Vagina (tissue), 2 donors: ENCODE results near the gene ASCC2. TPM values are rescaled to one million over a fixed set of nuclear protein-coding genes. Genes with fewer than 3 reads are reported as not detected.

ENCODE experiments used
- DNase-seq, 2 donors: peaks; one replicate each; pipeline ENCODE4 v3.0.0-alpha.2; 2017; ENCODE audit errors: extremely low spot score in 2 of 2
- H3K27ac ChIP-seq: fragments of 200-600 bp; sonication (generic); one replicate; pipeline ENCODE4 v1.5.1; 2019
- H3K27me3 ChIP-seq: fragments of 200-600 bp; sonication (generic); one replicate; pipeline ENCODE4 v1.5.1; 2019
- H3K36me3 ChIP-seq, 2 donors: fragments of 200-600 bp; sonication (generic); one replicate each; pipeline ENCODE4 v1.5.1; 2017 to 2019
- H3K4me1 ChIP-seq: fragments of 200-600 bp; sonication (generic); one replicate; pipeline ENCODE4 v1.5.1; 2019
- H3K4me3 ChIP-seq, 2 donors: fragments of 200-600 bp; sonication (generic); 1 replicate in 1 of 2; 2 replicates in 1 of 2; pipeline ENCODE4 v1.5.1; 2016 to 2019
- H3K9me3 ChIP-seq: fragments of 200-600 bp; sonication (generic); one replicate; pipeline ENCODE4 v1.5.1; 2019
- CTCF ChIP-seq, 3 experiments: fragments of 450-650 bp in 2 of 3; fragments of 200-600 bp in 1 of 3; sonication (generic) in 1 of 3; IDR thresholded peaks; one replicate each; pipeline ENCODE4 v1.5.1; 2017 to 2019; ENCODE audit warnings: antibody characterized with exemption in 3 of 3, mild to moderate bottlenecking in 2 of 3, moderate library complexity in 2 of 3
- POLR2A ChIP-seq, 2 donors: fragments of 450-650 bp; IDR thresholded peaks; one replicate each; pipeline ENCODE4 v1.6.1; 2017; ENCODE audit warnings: antibody characterized with exemption in 2 of 2, mild to moderate bottlenecking in 2 of 2, moderate library complexity in 2 of 2
- POLR2AphosphoS5 ChIP-seq, 2 donors: sonication (generic); formaldehyde crosslinking; IDR thresholded peaks; one replicate each; pipeline ENCODE4 v1.9.0; 2017; ENCODE audit warnings: antibody characterized with exemption in 2 of 2, mild to moderate bottlenecking in 2 of 2, low read depth in 1 of 2; ENCODE audit not compliant: insufficient read depth in 1 of 2
- intact Hi-C: fragments of 100-400 bp; cut with DNase I; formaldehyde crosslinking; loops from one replicate; pipeline ENCODE4 v1.15.1; 2023
- total RNA-seq: library from RNA; depleted of rRNA; stranded (reverse); fragments of >200 nt; gene quantifications from one replicate; pipeline ENCODE4 v1.2.3, GENCODE V29; 2016

The ASCC2 gene
- total RNA-seq = 62.6 TPM

GRCh38 chr22:29837741-29838598 is at the start of gene ASCC2:
Gene ASCC2, minus strand, starts transcription at chr22:29838274. Its CDS starts 5,949 bp downstream, at chr22:29832325.
- Histone ChIP-seq H3K4me1 (peaks cover 23% of the 10 kb centered on the region), H3K4me3 (peak within 1 kb of the TSS; percentile 78 to 86), H3K27ac (peak within 1 kb of the TSS; percentile 67), H3K9me3 (no peaks in the 10 kb centered on the region), H3K27me3 (no peaks in the 10 kb centered on the region), H3K36me3 (no peaks in the 10 kb centered on the region)
- TF ChIP-seq POLR2A (IDR thresholded peaks at IDR 0.05) (peak in 1 of 2 donors; percentile 52), CTCF (IDR thresholded peaks at IDR 0.05) (no peak), POLR2AphosphoS5 (IDR thresholded peaks at IDR 0.05; ENCODE audit: insufficient read depth in 1 of 2, low read depth in 1 of 2) (peak; percentile 84 to 97)
- intact Hi-C loops = loop anchor here (10.0 kb wide), 1 partner anchor 73 kb away; the partner anchor contains the start of genes UQCR10 and ZMAT5
- DNase-seq = peak; percentile 98

GRCh38 chr22:29887358-29887757 is 49.3 kb upstream of the ASCC2 start:
- TF ChIP-seq POLR2A (IDR thresholded peaks at IDR 0.05) (no peak), POLR2AphosphoS5 (IDR thresholded peaks at IDR 0.05; ENCODE audit: insufficient read depth in 1 of 2, low read depth in 1 of 2) (no peak), CTCF (IDR thresholded peaks at IDR 0.05) (no peak)
- no peaks in the 10 kb centered on the region for H3K9me3 ChIP-seq
- H3K27ac ChIP-seq = no peak overlapping the region
- no peaks in the 10 kb centered on the region for H3K27me3 ChIP-seq
- peaks cover 68% of the 10 kb centered on the region for H3K4me1 ChIP-seq
- no peak for DNase-seq
- H3K36me3 ChIP-seq = no peaks in the 10 kb centered on the region
- intact Hi-C loops = no loop called here
- no peak overlapping the region for H3K4me3 ChIP-seq

- intact Hi-C loops = no loop called here
- H3K4me1 ChIP-seq = peaks cover 65% of the 10 kb centered on the region
Measured at GRCh38 chr22:29886596-29886995, 48.5 kb upstream of the ASCC2 start.

GRCh38 chr22:29885610-29886009 is 47.5 kb upstream of the ASCC2 start:
- no peaks in the 10 kb centered on the region for H3K27me3 ChIP-seq
- H3K27ac ChIP-seq = no peak overlapping the region
- intact Hi-C loops = no loop called here
- no peak for TF ChIP-seq CTCF (IDR thresholded peaks at IDR 0.05)
- no peak for TF ChIP-seq POLR2AphosphoS5 (IDR thresholded peaks at IDR 0.05; ENCODE audit: insufficient read depth in 1 of 2, low read depth in 1 of 2)
- TF ChIP-seq POLR2A (IDR thresholded peaks at IDR 0.05) = no peak
- H3K4me3 ChIP-seq = no peak overlapping the region
- no peaks in the 10 kb centered on the region for H3K9me3 ChIP-seq
- DNase-seq = no peak
- no peaks in the 10 kb centered on the region for H3K36me3 ChIP-seq
- peaks cover 58% of the 10 kb centered on the region for H3K4me1 ChIP-seq

More at GRCh38 chr22:29886596-29886995, 48.5 kb upstream of the ASCC2 start:
- no peak for DNase-seq
- Histone ChIP-seq H3K4me3 (no peak overlapping the region), H3K27ac (no peak overlapping the region), H3K36me3 (no peaks in the 10 kb centered on the region), H3K27me3 (no peaks in the 10 kb centered on the region), H3K9me3 (no peaks in the 10 kb centered on the region)
- no peak for TF ChIP-seq CTCF (IDR thresholded peaks at IDR 0.05)
- no peak for TF ChIP-seq POLR2AphosphoS5 (IDR thresholded peaks at IDR 0.05; ENCODE audit: insufficient read depth in 1 of 2, low read depth in 1 of 2)
- no peak for TF ChIP-seq POLR2A (IDR thresholded peaks at IDR 0.05)

- Histone ChIP-seq H3K4me1 (peaks cover 51% of the 10 kb centered on the region), H3K27ac (peak overlapping the region; percentile 99), H3K9me3 (no peaks in the 10 kb centered on the region), H3K27me3 (no peaks in the 10 kb centered on the region), H3K4me3 (peak overlapping the region; percentile 82 to 98), H3K36me3 (no peaks in the 10 kb centered on the region)
- no peak for TF ChIP-seq POLR2AphosphoS5 (IDR thresholded peaks at IDR 0.05; ENCODE audit: insufficient read depth in 1 of 2, low read depth in 1 of 2)
- no peak for TF ChIP-seq POLR2A (IDR thresholded peaks at IDR 0.05)
- TF ChIP-seq CTCF (IDR thresholded peaks at IDR 0.05) = no peak
- no peak for DNase-seq
- intact Hi-C loops = no loop called here
Measured at GRCh38 chr22:29883775-29884097, 45.7 kb upstream of the ASCC2 start.
